ENCODE data around the gene TLR9.

GRCh38 chr3:52243791-52244628, 18.6 kb upstream of the TLR9 start:
- TF ChIP-seq RAD21 (IDR thresholded peaks at IDR 0.05; ENCODE audit: low read length) (no peak), CTCF (IDR thresholded peaks at IDR 0.05) (no peak), TCF12 (IDR thresholded peaks at IDR 0.05) (no peak), MXI1 (IDR thresholded peaks at IDR 0.05; ENCODE audit: low read depth, low read length) (no peak), USF2 (IDR thresholded peaks at IDR 0.05; ENCODE audit: borderline replicate concordance, low read depth, low read length) (no peak), POLR2AphosphoS5 (IDR thresholded peaks at IDR 0.05; ENCODE audit: low read depth, low read length) (no peak)
